HepG2 (cell line): ENCODE data around the gene HLA-DQA1.

Experiments
- CTCF ChIP-seq: sonication (generic); formaldehyde crosslinking; IDR thresholded peaks from 2 replicates; pipeline ENCODE4 v1.5.0; 2020; ENCODE audit warnings: mild to moderate bottlenecking, missing genetic modification reagents, moderate library complexity
- HDAC2 ChIP-seq: sonication (generic); formaldehyde crosslinking; IDR thresholded peaks from 2 replicates; pipeline ENCODE4 v1.4.0; 2020; ENCODE audit warnings: missing genetic modification reagents

GRCh38 chr6:32607988-32608298 lies 29.3 kb upstream of the HLA-DQA1 start:
- TF ChIP-seq CTCF, result no peak
- TF ChIP-seq HDAC2 (CRISPR knock-in tag), result no peak
